ENCODE data around the gene FBXL3. TPM values are rescaled to one million over a fixed set of nuclear protein-coding genes. Genes with fewer than 3 reads are reported as not detected.

FBXL3 gene
- polyA plus RNA-seq, 1 donor from 2014 or later: 44.1 TPM

DNA sequence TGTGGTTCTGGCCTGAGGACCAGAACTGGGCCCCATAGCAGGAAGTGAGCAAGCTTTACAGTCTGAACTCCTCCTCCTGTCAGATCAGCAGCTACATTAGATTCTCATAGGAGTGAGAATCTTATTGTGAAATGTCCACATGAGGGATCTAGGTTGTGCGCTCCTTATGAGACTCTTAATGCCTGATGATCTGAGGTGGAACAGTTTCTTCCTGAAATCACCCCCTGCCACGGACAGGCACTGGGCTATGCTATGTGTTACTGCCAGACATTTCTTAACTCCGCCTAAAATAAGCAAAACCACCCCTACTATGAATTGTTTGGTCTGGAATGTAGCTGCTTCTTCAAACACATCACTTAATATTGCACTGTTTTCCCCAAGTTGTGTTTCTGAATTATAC, 4.6 kb downstream of the FBXL3 start:
- Histone ChIP-seq H3K9me3 (ENCODE audit: low read length) (no peaks in the 10 kb centered on the region), H3K79me2 (replicated peaks; ENCODE audit: insufficient read depth, low read length) (peaks cover 70% of the 10 kb centered on the region), H4K20me1 (ENCODE audit: insufficient read depth) (peaks cover 18% of the 10 kb centered on the region), H3K4me3 (ENCODE audit: low read length) (peak overlapping the region; percentile 94), H3K9me2 (ENCODE audit: insufficient read depth, low read length) (no peaks in the 10 kb centered on the region), H3K36me3 (ENCODE audit: insufficient read depth, low read length) (peaks cover 8% of the 10 kb centered on the region), H2AFZ (ENCODE audit: low read depth, low read length) (no peak overlapping the region), H3K4me2 (ENCODE audit: low read length) (no peak overlapping the region), H3K27me3 (ENCODE audit: insufficient read depth, low read depth, low read length) (no peaks in the 10 kb centered on the region), H3K27ac (ENCODE audit: low read length) (no peak overlapping the region), H3K9ac (ENCODE audit: low read length) (no peak overlapping the region), H3F3A (ENCODE audit: insufficient read depth, low read length, poor library complexity, severe bottlenecking) (no peaks in the 10 kb centered on the region)
- TF ChIP-seq POLR2AphosphoS5 (IDR thresholded peaks at IDR 0.05) (no peak), MXI1 (conservative IDR thresholded peaks at IDR 0.05; ENCODE audit: poor library complexity, severe bottlenecking) (no peak), RAD21 (conservative IDR thresholded peaks at IDR 0.05) (no peak)
- TF ChIP-seq, protein P1, sequence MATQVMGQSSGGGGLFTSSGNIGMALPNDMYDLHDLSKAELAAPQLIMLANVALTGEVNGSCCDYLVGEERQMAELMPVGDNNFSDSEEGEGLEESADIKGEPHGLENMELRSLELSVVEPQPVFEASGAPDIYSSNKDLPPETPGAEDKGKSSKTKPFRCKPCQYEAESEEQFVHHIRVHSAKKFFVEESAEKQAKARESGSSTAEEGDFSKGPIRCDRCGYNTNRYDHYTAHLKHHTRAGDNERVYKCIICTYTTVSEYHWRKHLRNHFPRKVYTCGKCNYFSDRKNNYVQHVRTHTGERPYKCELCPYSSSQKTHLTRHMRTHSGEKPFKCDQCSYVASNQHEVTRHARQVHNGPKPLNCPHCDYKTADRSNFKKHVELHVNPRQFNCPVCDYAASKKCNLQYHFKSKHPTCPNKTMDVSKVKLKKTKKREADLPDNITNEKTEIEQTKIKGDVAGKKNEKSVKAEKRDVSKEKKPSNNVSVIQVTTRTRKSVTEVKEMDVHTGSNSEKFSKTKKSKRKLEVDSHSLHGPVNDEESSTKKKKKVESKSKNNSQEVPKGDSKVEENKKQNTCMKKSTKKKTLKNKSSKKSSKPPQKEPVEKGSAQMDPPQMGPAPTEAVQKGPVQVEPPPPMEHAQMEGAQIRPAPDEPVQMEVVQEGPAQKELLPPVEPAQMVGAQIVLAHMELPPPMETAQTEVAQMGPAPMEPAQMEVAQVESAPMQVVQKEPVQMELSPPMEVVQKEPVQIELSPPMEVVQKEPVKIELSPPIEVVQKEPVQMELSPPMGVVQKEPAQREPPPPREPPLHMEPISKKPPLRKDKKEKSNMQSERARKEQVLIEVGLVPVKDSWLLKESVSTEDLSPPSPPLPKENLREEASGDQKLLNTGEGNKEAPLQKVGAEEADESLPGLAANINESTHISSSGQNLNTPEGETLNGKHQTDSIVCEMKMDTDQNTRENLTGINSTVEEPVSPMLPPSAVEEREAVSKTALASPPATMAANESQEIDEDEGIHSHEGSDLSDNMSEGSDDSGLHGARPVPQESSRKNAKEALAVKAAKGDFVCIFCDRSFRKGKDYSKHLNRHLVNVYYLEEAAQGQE (IDR thresholded peaks at IDR 0.05; ENCODE audit: borderline replicate concordance): no peak

DNA sequence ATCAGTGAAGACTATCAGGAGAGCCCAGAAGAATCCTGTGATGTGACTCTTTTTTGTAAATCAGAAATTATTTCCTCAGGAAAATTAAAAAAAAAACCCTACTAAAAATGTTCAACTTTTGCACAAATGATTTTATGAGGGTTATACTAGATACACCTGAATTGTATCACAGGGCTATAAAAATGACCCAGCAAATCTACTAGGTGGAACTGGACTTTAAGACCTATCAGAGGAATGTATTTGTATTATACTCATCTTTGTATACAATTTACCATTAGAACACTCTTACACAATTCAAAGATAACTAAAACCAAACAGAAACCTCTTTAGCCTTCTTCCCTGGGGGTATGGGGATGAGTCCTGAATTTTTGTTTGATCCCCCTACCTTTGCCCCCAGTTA, 7.2 kb downstream of the FBXL3 start:
- peaks cover 13% of the 10 kb centered on the region for H3K36me3 ChIP-seq (ENCODE audit: insufficient read depth, low read length)
- no peaks in the 10 kb centered on the region for H3K9me3 ChIP-seq (ENCODE audit: low read length)
- H3K4me3 ChIP-seq (ENCODE audit: low read length): no peak overlapping the region
- TF ChIP-seq POLR2AphosphoS5 (IDR thresholded peaks at IDR 0.05): no peak
- TF ChIP-seq, protein P2, sequence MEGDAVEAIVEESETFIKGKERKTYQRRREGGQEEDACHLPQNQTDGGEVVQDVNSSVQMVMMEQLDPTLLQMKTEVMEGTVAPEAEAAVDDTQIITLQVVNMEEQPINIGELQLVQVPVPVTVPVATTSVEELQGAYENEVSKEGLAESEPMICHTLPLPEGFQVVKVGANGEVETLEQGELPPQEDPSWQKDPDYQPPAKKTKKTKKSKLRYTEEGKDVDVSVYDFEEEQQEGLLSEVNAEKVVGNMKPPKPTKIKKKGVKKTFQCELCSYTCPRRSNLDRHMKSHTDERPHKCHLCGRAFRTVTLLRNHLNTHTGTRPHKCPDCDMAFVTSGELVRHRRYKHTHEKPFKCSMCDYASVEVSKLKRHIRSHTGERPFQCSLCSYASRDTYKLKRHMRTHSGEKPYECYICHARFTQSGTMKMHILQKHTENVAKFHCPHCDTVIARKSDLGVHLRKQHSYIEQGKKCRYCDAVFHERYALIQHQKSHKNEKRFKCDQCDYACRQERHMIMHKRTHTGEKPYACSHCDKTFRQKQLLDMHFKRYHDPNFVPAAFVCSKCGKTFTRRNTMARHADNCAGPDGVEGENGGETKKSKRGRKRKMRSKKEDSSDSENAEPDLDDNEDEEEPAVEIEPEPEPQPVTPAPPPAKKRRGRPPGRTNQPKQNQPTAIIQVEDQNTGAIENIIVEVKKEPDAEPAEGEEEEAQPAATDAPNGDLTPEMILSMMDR (IDR thresholded peaks at IDR 0.05; ENCODE audit: poor library complexity, severe bottlenecking): no peak
- TF ChIP-seq, protein P1 (IDR thresholded peaks at IDR 0.05; ENCODE audit: borderline replicate concordance): no peak
- no peak for TF ChIP-seq EZH2 (IDR thresholded peaks at IDR 0.05; ENCODE audit: borderline replicate concordance, insufficient read depth, low read length, poor library complexity, severe bottlenecking)
- no peak for TF ChIP-seq RAD21 (conservative IDR thresholded peaks at IDR 0.05)
- no peak for TF ChIP-seq MXI1 (conservative IDR thresholded peaks at IDR 0.05; ENCODE audit: poor library complexity, severe bottlenecking)
- no peak for TF ChIP-seq SMC3 (conservative IDR thresholded peaks at IDR 0.05; ENCODE audit: poor library complexity)
- TF ChIP-seq TAF1 (IDR thresholded peaks at IDR 0.05; ENCODE audit: low read depth): no peak
- TF ChIP-seq EP300 (conservative IDR thresholded peaks at IDR 0.05; ENCODE audit: poor library complexity, severe bottlenecking): no peak
- peaks cover 7% of the 10 kb centered on the region for H4K20me1 ChIP-seq (ENCODE audit: insufficient read depth)
- H3K79me2 ChIP-seq (replicated peaks; ENCODE audit: insufficient read depth, low read length): peaks cover 54% of the 10 kb centered on the region
- H3K9me2 ChIP-seq (ENCODE audit: insufficient read depth, low read length): no peaks in the 10 kb centered on the region
- no peaks in the 10 kb centered on the region for H3K27me3 ChIP-seq (ENCODE audit: insufficient read depth, low read depth, low read length)
- no peak overlapping the region for H2AFZ ChIP-seq (ENCODE audit: low read depth, low read length)
- no peak overlapping the region for H3K4me2 ChIP-seq (ENCODE audit: low read length)
- no peak overlapping the region for H3K9ac ChIP-seq (ENCODE audit: low read length)
- H3K27ac ChIP-seq (ENCODE audit: low read length): no peak overlapping the region
- no peaks in the 10 kb centered on the region for H3F3A ChIP-seq (ENCODE audit: insufficient read depth, low read length, poor library complexity, severe bottlenecking)

All from neural cell (in vitro differentiated cells).